Stimulated activated CD8-positive, alpha-beta memory T cell treated with anti-CD3 and anti-CD28 coated beads, Interleukin-15, amount 100 ng/mL, for 4 hours (primary cell): ENCODE results near the gene PEX5L.

Source experiments
- DNase-seq, 2 donors: peaks; one replicate each; pipeline ENCODE4 v3.0.0-alpha.2; 2020; ENCODE audit warnings: low read depth in 2 of 2

Gene PEX5L

GRCh38 chr3:179956416-179956830 is 80.3 kb downstream of the PEX5L start:
- no peak for DNase-seq

DNA sequence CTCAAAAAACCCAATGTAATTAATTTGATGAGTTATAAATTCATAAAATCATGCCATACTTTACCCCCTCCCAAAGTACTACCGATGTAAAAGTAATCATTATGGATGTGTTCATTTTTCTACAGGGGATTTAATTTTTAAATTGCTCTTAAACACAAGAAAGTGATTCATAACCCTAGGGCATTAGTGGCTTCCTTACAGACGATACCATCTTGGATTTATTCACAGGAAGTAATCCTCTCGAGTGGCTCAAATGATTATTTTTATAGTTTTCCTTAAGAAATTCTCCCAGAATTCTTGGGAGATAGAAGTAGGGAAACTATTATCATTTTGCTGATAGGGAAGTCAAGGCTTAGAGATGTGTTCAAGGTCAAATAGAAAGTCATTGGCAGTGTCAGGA is 80.9 kb downstream of the PEX5L start:
- DNase-seq, result no peak

DNA sequence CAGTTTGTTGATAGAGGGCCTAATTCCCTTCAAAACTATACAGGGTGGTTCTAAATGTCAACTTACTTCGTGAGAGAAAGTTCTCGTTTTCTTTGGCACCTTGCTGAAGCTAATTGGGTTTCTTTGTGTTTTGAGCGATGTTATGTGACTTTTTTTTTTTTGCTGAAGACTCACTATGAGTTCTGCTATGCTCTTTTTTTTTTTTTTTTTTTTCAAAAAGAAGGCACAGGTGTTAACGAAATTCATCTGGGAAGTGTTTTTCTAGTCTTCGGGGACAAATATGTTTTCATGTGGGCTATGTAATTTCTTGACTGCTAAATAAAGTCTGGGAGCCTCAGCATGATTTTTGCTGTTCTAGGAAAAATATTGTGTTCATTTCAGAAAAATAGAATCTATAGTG is 81.5 kb downstream of the PEX5L start:
- DNase-seq, result no peak

DNA sequence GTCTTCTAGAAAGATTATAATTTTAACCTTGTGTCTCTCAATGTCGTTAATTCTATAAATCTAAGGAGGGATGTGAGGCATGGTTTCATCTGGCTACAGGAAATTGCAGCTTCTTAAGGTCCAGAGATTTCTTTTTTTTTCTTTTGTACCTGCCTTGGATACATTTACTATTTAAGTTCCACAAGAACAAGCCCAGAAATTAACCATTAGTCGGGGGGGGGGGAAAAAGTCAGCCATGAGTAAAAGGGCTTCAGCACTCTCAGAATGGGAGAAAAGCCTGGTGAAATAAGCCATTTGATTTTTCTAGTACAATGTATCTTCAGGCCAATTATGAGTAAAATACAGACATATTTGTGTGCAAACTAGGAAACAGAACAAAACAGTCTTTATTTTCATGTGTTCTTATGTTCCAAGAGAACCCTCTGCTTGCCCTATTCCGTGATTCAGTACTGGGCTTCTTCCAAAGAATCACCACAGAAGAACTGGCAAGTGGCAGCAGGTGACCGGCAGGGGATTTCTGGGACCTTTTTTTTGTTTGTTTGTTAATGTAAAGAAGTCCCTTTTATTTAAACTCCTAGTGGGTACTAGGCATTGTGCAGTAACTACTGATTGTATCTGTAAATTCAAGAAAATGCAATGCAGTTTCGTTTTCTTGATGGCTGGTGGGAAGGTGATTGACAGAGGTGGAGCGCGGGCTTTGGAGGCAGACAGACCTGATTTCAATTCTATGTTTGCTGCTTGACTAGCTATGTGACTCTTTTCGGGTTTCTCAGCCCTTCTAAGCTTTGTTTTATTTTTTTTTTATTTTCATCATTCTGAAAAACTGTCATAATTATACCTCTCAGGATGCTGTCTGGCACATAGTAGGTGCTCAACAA is 82.5 kb downstream of the PEX5L start:
- no peak for DNase-seq

GRCh38 chr3:179950840-179951239 is 85.9 kb downstream of the PEX5L start:
- DNase-seq, result no peak

DNA sequence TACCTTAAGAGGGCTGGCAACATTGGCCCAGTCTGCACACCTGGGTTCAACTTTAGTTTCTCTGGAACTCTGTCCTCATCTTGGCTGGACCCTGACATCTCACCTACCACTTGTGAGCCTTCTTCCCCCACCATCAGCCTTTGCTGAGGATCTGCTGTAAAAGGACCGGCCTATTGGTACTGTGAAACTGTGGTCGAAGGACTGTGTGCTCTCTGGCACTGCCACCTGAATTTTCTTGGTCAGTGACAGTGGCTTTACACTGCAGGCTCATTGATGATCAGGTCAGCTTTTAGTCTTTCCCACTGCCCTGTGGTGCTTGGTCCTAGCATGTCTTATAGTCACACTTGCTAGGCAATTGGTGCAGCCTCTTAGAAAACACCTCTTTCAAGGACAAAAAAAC is 86.9 kb downstream of the PEX5L start:
- no peak for DNase-seq

DNA sequence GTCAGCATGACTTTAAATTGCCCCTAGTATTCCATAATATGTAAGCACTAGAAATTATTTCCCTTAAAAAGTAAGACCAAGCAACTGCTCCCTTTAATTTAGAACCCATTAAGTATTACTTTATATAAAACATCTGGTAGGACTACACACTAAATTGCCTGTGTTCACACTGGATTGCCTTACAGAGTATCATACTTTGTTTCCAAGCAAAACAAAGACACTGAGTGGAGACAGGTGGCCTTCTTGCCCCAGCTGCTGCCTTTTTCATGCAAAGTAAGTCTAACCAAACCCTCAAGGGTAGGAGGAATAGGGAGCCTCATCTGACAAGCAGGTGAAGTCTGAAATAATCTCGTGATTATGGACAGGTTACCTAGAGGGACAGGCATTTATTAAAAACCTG is 87.3 kb downstream of the PEX5L start:
- no peak for DNase-seq

DNA sequence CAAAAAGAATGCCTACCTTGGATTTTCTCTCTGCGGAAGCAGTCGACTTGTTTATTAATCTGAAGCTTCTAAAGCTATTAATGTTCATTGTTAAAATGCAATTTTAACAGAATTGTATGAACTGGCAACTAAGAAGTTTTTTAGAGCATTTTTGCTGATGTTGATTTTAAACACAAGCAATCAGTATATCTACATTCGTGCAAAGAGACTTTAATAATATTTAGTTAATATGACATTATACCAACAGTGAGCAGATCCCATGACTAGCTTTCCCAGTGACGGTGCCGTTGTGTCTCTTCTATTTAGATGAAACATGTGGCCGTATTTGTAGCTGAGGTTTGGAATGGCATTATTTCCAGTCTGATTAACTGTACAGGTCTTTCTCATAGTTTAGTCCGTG is 88.0 kb downstream of the PEX5L start:
- no peak for DNase-seq

- no peak for DNase-seq
Observed at GRCh38 chr3:179945569-179945968, 91.2 kb downstream of the PEX5L start.

DNA sequence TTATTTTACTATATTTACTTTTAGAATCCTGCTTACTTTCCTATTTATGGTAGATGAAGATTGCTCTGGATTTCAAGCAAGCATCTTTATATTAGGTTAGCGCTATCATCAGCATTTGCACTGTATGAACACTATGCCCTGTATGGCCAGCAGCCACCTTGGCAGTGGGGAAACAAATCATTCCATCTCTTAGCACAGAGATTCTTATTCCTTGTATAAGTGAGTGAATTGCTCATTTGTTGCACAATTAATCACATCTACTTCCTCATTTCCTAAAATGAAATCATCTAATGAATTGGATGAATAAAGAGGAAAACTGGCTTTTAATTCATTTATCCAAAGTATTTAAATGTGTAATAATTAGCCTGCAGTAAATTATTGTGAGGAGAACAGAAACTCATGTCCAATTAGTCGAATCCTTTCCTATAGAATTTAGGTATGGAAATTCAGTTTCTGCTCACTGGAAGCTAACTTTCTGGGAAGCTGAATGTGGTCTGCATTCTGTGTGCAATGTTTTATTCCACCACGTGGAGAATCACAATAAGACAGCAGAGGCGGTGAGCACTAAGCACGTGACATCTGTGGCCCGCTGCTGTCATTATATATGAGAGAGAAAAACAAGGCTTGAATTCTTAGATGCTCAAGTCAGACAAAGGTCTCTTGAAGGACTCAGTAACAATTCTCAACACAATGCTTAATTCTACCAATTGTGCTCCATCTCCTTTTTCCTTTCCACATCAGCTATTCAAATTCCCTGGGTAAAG is 93.4 kb downstream of the PEX5L start:
- DNase-seq, result no peak

DNA sequence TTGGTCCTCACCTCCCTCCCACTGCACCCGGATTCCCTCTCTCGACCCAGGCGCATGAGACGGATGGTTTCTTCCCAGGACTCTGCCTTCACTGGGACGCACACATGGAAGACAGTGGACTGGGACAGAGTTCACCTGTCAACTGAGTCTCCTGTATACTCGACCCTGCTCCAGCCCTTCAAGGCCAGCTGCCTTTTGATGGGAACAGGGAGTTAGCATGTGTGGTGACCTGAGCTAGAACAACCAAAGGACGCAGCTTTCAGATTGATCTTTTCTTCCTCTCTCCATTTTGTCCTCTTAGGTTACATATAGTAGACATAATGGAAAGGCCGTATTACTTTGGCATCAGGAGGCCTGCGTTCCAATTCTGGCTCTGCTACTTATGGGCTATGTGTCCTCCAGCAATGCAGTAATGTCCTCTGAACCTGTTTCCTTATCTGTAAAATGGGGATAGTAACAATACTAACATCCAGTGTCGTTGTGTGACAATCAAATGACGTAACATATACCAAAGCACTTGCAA is 94.1 kb downstream of the PEX5L start:
- DNase-seq, result no peak

DNA sequence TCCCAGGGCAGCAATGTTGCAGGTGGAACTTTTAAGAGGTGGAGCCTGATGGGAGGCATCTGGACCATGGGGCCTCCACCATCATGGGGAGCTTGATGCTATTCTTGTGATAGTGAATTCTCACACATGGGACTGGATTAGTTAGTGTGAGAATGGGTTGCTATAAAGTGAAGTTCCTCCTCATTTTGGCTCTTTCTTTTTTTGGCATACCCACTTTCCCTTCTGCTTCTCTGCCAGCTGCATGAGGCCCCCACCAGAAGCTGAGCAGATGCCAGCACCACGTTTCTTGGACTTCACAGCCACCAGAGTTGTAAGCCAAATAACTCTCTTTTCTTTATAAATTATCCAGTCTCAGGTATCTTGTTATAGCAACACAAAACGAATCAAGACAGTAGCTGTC is 101.0 kb downstream of the PEX5L start:
- no peak for DNase-seq

DNA sequence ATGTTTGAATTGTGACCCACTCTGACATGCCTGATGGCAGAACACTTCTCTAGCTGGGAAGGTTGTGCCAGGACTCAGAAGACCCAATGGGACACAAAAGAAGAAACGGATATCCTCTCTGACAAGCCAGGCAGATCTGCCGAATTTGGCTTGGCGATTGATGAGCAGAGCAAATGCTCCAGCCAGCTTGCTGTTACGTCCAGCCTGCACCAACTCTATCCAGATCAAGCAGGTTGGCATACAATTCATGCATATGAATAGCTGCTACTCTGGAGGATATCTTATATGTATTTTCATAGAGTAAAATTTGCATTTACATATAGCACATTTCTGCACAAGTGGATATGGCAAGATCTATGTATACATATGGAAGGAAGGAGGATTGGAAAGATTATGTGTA is 102.8 kb downstream of the PEX5L start:
- DNase-seq, result no peak

- DNase-seq, result no peak
Observed at GRCh38 chr3:179933080-179933479, 103.7 kb downstream of the PEX5L start.

DNA sequence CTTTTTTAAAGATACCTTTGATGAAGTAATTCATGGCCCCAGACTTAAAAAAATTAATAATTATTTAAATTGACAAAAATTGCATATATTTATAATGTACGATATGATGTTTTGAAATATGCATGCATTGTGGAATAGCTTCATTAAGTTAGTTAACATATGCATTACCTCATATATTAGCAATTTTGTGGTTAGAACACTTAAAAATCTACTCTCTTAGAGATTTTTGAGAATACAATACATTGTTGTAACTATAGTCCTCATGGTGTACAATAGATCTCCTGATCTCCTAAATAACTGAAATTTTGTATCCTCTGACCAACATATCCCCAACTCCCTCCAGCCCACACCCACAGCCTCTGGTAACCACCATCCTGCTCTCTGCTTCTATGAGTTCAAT is 104.1 kb downstream of the PEX5L start:
- DNase-seq, result no peak

- DNase-seq, result no peak
Observed at GRCh38 chr3:179929091-179929529, 107.6 kb downstream of the PEX5L start.

DNA sequence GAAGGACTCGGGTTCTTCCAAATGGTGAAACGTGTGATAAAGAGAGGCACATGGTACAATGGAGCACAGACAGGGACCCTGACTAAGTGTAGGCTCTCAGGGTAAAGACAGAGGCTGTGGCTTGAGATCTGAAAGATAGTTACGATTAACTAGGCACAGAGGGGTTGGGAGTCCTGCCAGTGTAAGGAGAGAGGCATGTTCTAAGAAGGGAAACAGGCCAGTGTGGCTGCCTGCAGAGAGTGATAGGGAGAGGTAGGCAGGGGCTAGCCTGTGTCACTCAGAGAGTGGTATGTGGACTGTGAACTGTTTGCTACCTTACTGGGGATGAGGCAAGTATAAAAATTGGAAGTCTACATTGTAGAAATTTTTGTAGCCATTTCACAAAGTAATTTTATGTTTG is 109.5 kb downstream of the PEX5L start:
- DNase-seq, result no peak

GRCh38 chr3:179921951-179922350 is 114.8 kb downstream of the PEX5L start:
- no peak for DNase-seq

- DNase-seq, result no peak
Observed at GRCh38 chr3:179921500-179921899, 115.2 kb downstream of the PEX5L start.

- DNase-seq, result no peak
Observed at GRCh38 chr3:179907784-179908482, 128.8 kb downstream of the PEX5L start.

- DNase-seq, result no peak
Observed at GRCh38 chr3:179902061-179902460, 134.7 kb downstream of the PEX5L start.

DNA sequence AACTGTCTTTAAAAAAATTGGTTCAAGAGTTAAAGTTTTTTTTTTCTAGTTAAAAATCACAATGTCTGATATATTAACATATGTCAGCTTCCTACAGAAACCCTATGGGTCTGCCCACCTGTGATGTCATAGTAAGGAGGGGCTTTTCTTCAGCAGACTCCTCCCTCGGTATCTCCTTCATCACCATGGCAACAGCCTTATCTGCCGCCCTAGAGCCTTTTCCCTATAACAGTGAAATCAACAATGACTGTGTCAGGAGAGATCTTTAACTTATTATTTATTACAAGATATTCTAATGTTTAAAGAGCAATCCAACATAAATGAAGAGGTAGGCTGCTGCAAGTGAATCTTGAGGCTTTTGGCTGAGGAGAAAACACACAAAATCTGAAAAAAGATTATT is 138.7 kb downstream of the PEX5L start:
- no peak for DNase-seq
